HEK293 (cell line): Measurements from ENCODE around the gene DOK3.

Source experiments
- EGR2 ChIP-seq: fragments of 450-650 bp; formaldehyde crosslinking; IDR thresholded peaks from 2 replicates; pipeline ENCODE4 v1.5.1; 2016; ENCODE audit warnings: low read depth, missing biosample characterization, missing genetic modification characterization
- GLI2 ChIP-seq: fragments of 450-650 bp; formaldehyde crosslinking; IDR thresholded peaks from 2 replicates; pipeline ENCODE4; 2017; ENCODE audit warnings: missing biosample characterization, missing genetic modification characterization, low read depth, borderline replicate concordance
- GLI4 ChIP-seq: fragments of 450-650 bp; formaldehyde crosslinking; IDR thresholded peaks from 2 replicates; pipeline ENCODE4 v1.5.1; 2016; ENCODE audit warnings: missing biosample characterization, missing genetic modification characterization
- KLF1 ChIP-seq: fragments of 450-650 bp; formaldehyde crosslinking; IDR thresholded peaks from 2 replicates; pipeline ENCODE4 v1.5.1; 2016; ENCODE audit warnings: missing biosample characterization, missing genetic modification characterization
- KLF17 ChIP-seq: fragments of 450-650 bp; formaldehyde crosslinking; IDR thresholded peaks from 2 replicates; pipeline ENCODE4 v1.5.1; 2016; ENCODE audit warnings: missing biosample characterization, missing genetic modification characterization
- PATZ1 ChIP-seq: fragments of 450-650 bp; formaldehyde crosslinking; IDR thresholded peaks from 2 replicates; pipeline ENCODE4 v1.5.1; 2016; ENCODE audit warnings: missing biosample characterization, missing genetic modification characterization
- ZBTB11 ChIP-seq: fragments of 450-650 bp; formaldehyde crosslinking; conservative IDR thresholded peaks from 2 replicates; pipeline ENCODE4 v1.5.1; 2016; ENCODE audit warnings: low read depth, missing biosample characterization, missing genetic modification characterization
- ZBTB20 ChIP-seq: fragments of 450-650 bp; formaldehyde crosslinking; IDR thresholded peaks from 2 replicates; pipeline ENCODE4 v1.5.1; 2016; ENCODE audit warnings: missing biosample characterization, missing genetic modification characterization
- ZFP3 ChIP-seq: fragments of 450-650 bp; formaldehyde crosslinking; IDR thresholded peaks from 2 replicates; pipeline ENCODE4 v1.5.1; 2016; ENCODE audit warnings: low read depth, missing biosample characterization, missing genetic modification characterization
- ZNF114 ChIP-seq: fragments of 450-650 bp; formaldehyde crosslinking; IDR thresholded peaks from 2 replicates; pipeline ENCODE4 v1.5.0; 2017; ENCODE audit warnings: missing biosample characterization, missing genetic modification characterization
- ZNF280C ChIP-seq: fragments of 450-650 bp; formaldehyde crosslinking; IDR thresholded peaks from 2 replicates; pipeline ENCODE4 v1.5.1; 2016; ENCODE audit warnings: missing biosample characterization, missing genetic modification characterization
- ZNF398 ChIP-seq: fragments of 450-650 bp; formaldehyde crosslinking; IDR thresholded peaks from 2 replicates; pipeline ENCODE4 v1.5.1; 2017; ENCODE audit warnings: missing biosample characterization, missing genetic modification characterization
- ZNF529 ChIP-seq: fragments of 450-650 bp; formaldehyde crosslinking; IDR thresholded peaks from 2 replicates; pipeline ENCODE4 v1.5.1; 2017; ENCODE audit warnings: missing genetic modification characterization, missing biosample characterization; ENCODE audit not compliant: insufficient replicate concordance
- ZNF600 ChIP-seq: fragments of 450-650 bp; formaldehyde crosslinking; IDR thresholded peaks from 2 replicates; pipeline ENCODE4 v1.5.1; 2016; ENCODE audit warnings: missing biosample characterization, missing genetic modification characterization
- ZNF624 ChIP-seq: fragments of 450-650 bp; formaldehyde crosslinking; IDR thresholded peaks from 2 replicates; pipeline ENCODE4 v1.5.1; 2017; ENCODE audit warnings: missing biosample characterization, missing genetic modification characterization
- ZSCAN30 ChIP-seq: fragments of 450-650 bp; IDR thresholded peaks from 2 replicates; pipeline ENCODE4 v1.5.1; 2018; ENCODE audit warnings: missing biosample characterization, mild to moderate bottlenecking, missing genetic modification characterization, moderate library complexity
- TF ChIP-seq, protein P1 (sequence below): fragments of 450-650 bp; formaldehyde crosslinking; IDR thresholded peaks from 2 replicates; pipeline ENCODE4 v1.5.1; 2016; ENCODE audit warnings: missing biosample characterization, missing genetic modification characterization
- TF ChIP-seq, protein P2 (sequence below): fragments of 450-650 bp; formaldehyde crosslinking; IDR thresholded peaks from 2 replicates; pipeline ENCODE4 v1.5.1; 2016; ENCODE audit warnings: missing biosample characterization, missing genetic modification characterization, borderline replicate concordance
- TF ChIP-seq, protein P3 (sequence below): fragments of 450-650 bp; formaldehyde crosslinking; IDR thresholded peaks from 2 replicates; pipeline ENCODE4 v1.5.1; 2016; ENCODE audit warnings: missing biosample characterization, missing genetic modification characterization

DOK3 gene

DNA sequence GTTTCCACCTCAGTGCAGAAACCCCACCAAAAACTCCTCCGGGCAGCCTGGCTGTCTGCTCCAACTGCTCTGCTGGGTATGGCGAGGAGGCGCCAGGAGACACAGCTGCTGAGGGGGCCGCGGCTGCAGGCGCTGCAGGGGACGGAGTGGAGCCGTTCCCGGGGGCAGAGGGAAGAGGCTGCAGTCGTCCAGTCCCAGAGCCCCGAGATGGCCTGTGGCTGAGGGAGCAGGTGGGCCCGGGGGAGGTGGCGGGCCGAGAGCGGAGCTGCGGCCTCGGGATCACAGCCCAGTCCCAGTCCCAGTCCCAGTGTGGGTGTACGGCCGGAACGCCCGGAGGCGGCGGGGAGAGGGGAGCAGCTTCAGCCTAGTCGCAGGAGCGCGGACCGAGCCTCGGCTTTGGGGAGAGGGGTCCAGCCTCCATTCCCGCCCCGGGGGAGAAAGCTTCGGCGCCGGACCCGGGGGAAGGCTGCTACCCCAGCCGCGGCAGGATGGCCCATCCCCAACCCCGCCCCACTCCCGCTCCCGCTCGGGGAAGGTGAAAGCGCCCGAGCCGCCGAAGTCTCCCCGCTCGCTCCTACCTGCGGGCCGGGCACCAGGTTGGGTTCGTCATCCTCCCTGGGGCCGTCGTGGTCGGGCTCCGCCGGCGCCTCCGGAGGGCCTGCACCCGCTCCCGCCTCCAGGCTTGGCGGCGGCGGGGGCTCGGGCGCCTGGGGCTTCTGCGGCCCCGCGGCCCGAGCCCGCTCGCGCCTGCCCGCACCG is 44.2 kb upstream of the DOK3 start (continued):
- TF ChIP-seq, protein P1, sequence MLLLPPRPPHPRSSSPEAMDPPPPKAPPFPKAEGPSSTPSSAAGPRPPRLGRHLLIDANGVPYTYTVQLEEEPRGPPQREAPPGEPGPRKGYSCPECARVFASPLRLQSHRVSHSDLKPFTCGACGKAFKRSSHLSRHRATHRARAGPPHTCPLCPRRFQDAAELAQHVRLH = no peak
- no peak for TF ChIP-seq ZNF280C (tag by site-specific recombination)
- TF ChIP-seq EGR2 (tag by site-specific recombination) = peak; percentile 49; the same call in 1 of the 2 replicates
- TF ChIP-seq ZNF398 (tag by site-specific recombination) = no peak
- TF ChIP-seq ZBTB11 (tag by site-specific recombination) = no peak
- peak; percentile 44; the same call in 1 of the 2 replicates for TF ChIP-seq PATZ1 (tag by site-specific recombination)
- no peak for TF ChIP-seq ZSCAN30 (tag by site-specific recombination)
- TF ChIP-seq, protein P2, sequence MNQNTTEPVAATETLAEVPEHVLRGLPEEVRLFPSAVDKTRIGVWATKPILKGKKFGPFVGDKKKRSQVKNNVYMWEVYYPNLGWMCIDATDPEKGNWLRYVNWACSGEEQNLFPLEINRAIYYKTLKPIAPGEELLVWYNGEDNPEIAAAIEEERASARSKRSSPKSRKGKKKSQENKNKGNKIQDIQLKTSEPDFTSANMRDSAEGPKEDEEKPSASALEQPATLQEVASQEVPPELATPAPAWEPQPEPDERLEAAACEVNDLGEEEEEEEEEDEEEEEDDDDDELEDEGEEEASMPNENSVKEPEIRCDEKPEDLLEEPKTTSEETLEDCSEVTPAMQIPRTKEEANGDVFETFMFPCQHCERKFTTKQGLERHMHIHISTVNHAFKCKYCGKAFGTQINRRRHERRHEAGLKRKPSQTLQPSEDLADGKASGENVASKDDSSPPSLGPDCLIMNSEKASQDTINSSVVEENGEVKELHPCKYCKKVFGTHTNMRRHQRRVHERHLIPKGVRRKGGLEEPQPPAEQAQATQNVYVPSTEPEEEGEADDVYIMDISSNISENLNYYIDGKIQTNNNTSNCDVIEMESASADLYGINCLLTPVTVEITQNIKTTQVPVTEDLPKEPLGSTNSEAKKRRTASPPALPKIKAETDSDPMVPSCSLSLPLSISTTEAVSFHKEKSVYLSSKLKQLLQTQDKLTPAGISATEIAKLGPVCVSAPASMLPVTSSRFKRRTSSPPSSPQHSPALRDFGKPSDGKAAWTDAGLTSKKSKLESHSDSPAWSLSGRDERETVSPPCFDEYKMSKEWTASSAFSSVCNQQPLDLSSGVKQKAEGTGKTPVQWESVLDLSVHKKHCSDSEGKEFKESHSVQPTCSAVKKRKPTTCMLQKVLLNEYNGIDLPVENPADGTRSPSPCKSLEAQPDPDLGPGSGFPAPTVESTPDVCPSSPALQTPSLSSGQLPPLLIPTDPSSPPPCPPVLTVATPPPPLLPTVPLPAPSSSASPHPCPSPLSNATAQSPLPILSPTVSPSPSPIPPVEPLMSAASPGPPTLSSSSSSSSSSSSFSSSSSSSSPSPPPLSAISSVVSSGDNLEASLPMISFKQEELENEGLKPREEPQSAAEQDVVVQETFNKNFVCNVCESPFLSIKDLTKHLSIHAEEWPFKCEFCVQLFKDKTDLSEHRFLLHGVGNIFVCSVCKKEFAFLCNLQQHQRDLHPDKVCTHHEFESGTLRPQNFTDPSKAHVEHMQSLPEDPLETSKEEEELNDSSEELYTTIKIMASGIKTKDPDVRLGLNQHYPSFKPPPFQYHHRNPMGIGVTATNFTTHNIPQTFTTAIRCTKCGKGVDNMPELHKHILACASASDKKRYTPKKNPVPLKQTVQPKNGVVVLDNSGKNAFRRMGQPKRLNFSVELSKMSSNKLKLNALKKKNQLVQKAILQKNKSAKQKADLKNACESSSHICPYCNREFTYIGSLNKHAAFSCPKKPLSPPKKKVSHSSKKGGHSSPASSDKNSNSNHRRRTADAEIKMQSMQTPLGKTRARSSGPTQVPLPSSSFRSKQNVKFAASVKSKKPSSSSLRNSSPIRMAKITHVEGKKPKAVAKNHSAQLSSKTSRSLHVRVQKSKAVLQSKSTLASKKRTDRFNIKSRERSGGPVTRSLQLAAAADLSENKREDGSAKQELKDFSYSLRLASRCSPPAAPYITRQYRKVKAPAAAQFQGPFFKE (tag by site-specific recombination) = no peak
- TF ChIP-seq ZBTB20 (tag by site-specific recombination) = peak; percentile 38; the same call in 1 of the 2 replicates
- TF ChIP-seq GLI2 (tag by site-specific recombination) = no peak
- TF ChIP-seq, protein P3, sequence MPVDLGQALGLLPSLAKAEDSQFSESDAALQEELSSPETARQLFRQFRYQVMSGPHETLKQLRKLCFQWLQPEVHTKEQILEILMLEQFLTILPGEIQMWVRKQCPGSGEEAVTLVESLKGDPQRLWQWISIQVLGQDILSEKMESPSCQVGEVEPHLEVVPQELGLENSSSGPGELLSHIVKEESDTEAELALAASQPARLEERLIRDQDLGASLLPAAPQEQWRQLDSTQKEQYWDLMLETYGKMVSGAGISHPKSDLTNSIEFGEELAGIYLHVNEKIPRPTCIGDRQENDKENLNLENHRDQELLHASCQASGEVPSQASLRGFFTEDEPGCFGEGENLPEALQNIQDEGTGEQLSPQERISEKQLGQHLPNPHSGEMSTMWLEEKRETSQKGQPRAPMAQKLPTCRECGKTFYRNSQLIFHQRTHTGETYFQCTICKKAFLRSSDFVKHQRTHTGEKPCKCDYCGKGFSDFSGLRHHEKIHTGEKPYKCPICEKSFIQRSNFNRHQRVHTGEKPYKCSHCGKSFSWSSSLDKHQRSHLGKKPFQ (tag by site-specific recombination) = no peak
- no peak for TF ChIP-seq ZNF624 (tag by site-specific recombination)
- TF ChIP-seq KLF17 (tag by site-specific recombination) = no peak
- no peak for TF ChIP-seq ZFP3
- no peak for TF ChIP-seq GLI4 (tag by site-specific recombination)
- no peak for TF ChIP-seq ZNF529
- TF ChIP-seq ZNF600 (tag by site-specific recombination) = peak; percentile 65
- TF ChIP-seq ZNF114 (tag by site-specific recombination) = no peak
- 0 out of 2 replicates have a peak, but pooled peaks have one; percentile 30 for TF ChIP-seq KLF1 (tag by site-specific recombination)
